T-helper 17 cell (primary cell): ENCODE results near the gene DOCK4. TPM values are rescaled to one million over a fixed set of nuclear protein-coding genes. Genes with fewer than 3 reads are reported as not detected.

Experiments
- ATAC-seq: fragments of 150-1000 bp; cut with Tn5 transposase; 2 replicates; pipeline ENCODE4 v1.10.0; 2021; ENCODE audit warnings: mild to moderate bottlenecking, moderate library complexity
- DNase-seq, 3 donors: peaks; one replicate each; pipeline versions ENCODE4 v3.0.0 to v3.0.0-alpha.2; 2020 to 2021
- H3K9me3 ChIP-seq: one replicate; pipeline ENCODE4 v1.7.0; 2013; ENCODE audit warnings: low read length, mild to moderate bottlenecking; ENCODE audit not compliant: control insufficient read depth, poor library complexity, severe bottlenecking
- H3K27ac Mint-ChIP-seq: one replicate; pipeline ENCODE4 v1.8.0; 2022; ENCODE audit warnings: mild to moderate bottlenecking, moderate library complexity, mixed read lengths
- H3K27me3 Mint-ChIP-seq: one replicate; pipeline ENCODE4 v1.8.0; 2022; ENCODE audit warnings: mixed read lengths
- H3K36me3 Mint-ChIP-seq: one replicate; pipeline ENCODE4 v1.8.0; 2022; ENCODE audit warnings: low read depth, mixed read lengths
- H3K4me1 Mint-ChIP-seq: one replicate; pipeline ENCODE4 v1.8.0; 2022; ENCODE audit warnings: mild to moderate bottlenecking, mixed read lengths
- H3K4me3 Mint-ChIP-seq: one replicate; pipeline ENCODE4 v1.8.0; 2022; ENCODE audit warnings: mild to moderate bottlenecking, moderate library complexity, mixed read lengths
- total RNA-seq, 4 donors: library from RNA in 2 of 4; stranded (reverse) in 2 of 4; gene quantifications; one replicate each; pipeline ENCODE4 v1.2.3 and lab custom pipeline; 2022 to 2026

DOCK4 gene
- total RNA-seq, 2 donors from 2014 or later: 0.18 to 0.57 TPM

- Mint-ChIP-seq H3K27ac (no peak overlapping the region), H3K4me1 (no peaks in the 10 kb centered on the region), H3K27me3 (peaks cover 71% of the 10 kb centered on the region), H3K4me3 (no peak overlapping the region), H3K36me3 (peaks cover 7% of the 10 kb centered on the region)
- DNase-seq: no peak
- ATAC-seq: no peak
- no peaks in the 10 kb centered on the region for H3K9me3 ChIP-seq
Measured at GRCh38 chr7:112174192-112174591, 32.0 kb downstream of the DOCK4 start.

GRCh38 chr7:112173568-112173905, 32.7 kb downstream of the DOCK4 start:
- H3K4me3 Mint-ChIP-seq: no peak overlapping the region
- peaks cover 7% of the 10 kb centered on the region for H3K36me3 Mint-ChIP-seq
- H3K4me1 Mint-ChIP-seq: no peaks in the 10 kb centered on the region
- DNase-seq: no peak
- H3K27me3 Mint-ChIP-seq: peaks cover 74% of the 10 kb centered on the region
- ATAC-seq: no peak
- H3K9me3 ChIP-seq: no peaks in the 10 kb centered on the region
- no peak overlapping the region for H3K27ac Mint-ChIP-seq

- Mint-ChIP-seq H3K4me1 (no peaks in the 10 kb centered on the region), H3K36me3 (peaks cover 7% of the 10 kb centered on the region), H3K27me3 (peaks cover 74% of the 10 kb centered on the region), H3K27ac (no peak overlapping the region), H3K4me3 (no peak overlapping the region)
- no peak for DNase-seq
- no peaks in the 10 kb centered on the region for H3K9me3 ChIP-seq
- ATAC-seq: no peak
Measured at GRCh38 chr7:112172870-112173567, 33.2 kb downstream of the DOCK4 start.

- no peaks in the 10 kb centered on the region for H3K4me1 Mint-ChIP-seq
- H3K4me3 Mint-ChIP-seq: no peak overlapping the region
- no peak overlapping the region for H3K27ac Mint-ChIP-seq
Measured at GRCh38 chr7:112171673-112172072, 34.5 kb downstream of the DOCK4 start.

GRCh38 chr7:112168915-112169314, 37.3 kb downstream of the DOCK4 start:
- no peaks in the 10 kb centered on the region for H3K9me3 ChIP-seq
- no peaks in the 10 kb centered on the region for H3K4me1 Mint-ChIP-seq
- H3K36me3 Mint-ChIP-seq: no peaks in the 10 kb centered on the region
- no peak overlapping the region for H3K27ac Mint-ChIP-seq
- DNase-seq: no peak
- ATAC-seq: no peak
- peaks cover 46% of the 10 kb centered on the region for H3K27me3 Mint-ChIP-seq
- H3K4me3 Mint-ChIP-seq: no peak overlapping the region

More at GRCh38 chr7:112171673-112172072, 34.5 kb downstream of the DOCK4 start:
- ATAC-seq (no peak), DNase-seq (no peak)
- Mint-ChIP-seq H3K36me3 (peaks cover 7% of the 10 kb centered on the region), H3K27me3 (peaks cover 61% of the 10 kb centered on the region)
- H3K9me3 ChIP-seq: no peaks in the 10 kb centered on the region

- DNase-seq (no peak), ATAC-seq (no peak)
- H3K36me3 Mint-ChIP-seq: no peaks in the 10 kb centered on the region
- no peak overlapping the region for H3K4me3 Mint-ChIP-seq
- no peaks in the 10 kb centered on the region for H3K4me1 Mint-ChIP-seq
- H3K27me3 Mint-ChIP-seq: peaks cover 42% of the 10 kb centered on the region
- H3K9me3 ChIP-seq: no peaks in the 10 kb centered on the region
- H3K27ac Mint-ChIP-seq: no peak overlapping the region
Measured at GRCh38 chr7:112167147-112167546, 39.1 kb downstream of the DOCK4 start.

- no peak overlapping the region for H3K4me3 Mint-ChIP-seq
- H3K36me3 Mint-ChIP-seq: no peaks in the 10 kb centered on the region
- H3K9me3 ChIP-seq: no peaks in the 10 kb centered on the region
- peaks cover 17% of the 10 kb centered on the region for H3K27me3 Mint-ChIP-seq
- ATAC-seq: no peak
- no peak overlapping the region for H3K27ac Mint-ChIP-seq
- no peaks in the 10 kb centered on the region for H3K4me1 Mint-ChIP-seq
- DNase-seq: no peak
Measured at GRCh38 chr7:112162784-112163506, 43.3 kb downstream of the DOCK4 start.

GRCh38 chr7:112162142-112162766, 43.9 kb downstream of the DOCK4 start:
- Mint-ChIP-seq H3K27me3 (peaks cover 18% of the 10 kb centered on the region), H3K36me3 (no peaks in the 10 kb centered on the region), H3K4me3 (no peak overlapping the region), H3K4me1 (no peaks in the 10 kb centered on the region), H3K27ac (no peak overlapping the region)
- H3K9me3 ChIP-seq: no peaks in the 10 kb centered on the region
- ATAC-seq (no peak), DNase-seq (no peak)

GRCh38 chr7:112161253-112162141, 44.7 kb downstream of the DOCK4 start:
- Mint-ChIP-seq H3K27me3 (peaks cover 23% of the 10 kb centered on the region), H3K27ac (no peak overlapping the region), H3K36me3 (no peaks in the 10 kb centered on the region), H3K4me1 (no peaks in the 10 kb centered on the region), H3K4me3 (no peak overlapping the region)
- no peaks in the 10 kb centered on the region for H3K9me3 ChIP-seq
- ATAC-seq (no peak), DNase-seq (no peak)

- ATAC-seq (no peak), DNase-seq (no peak)
- no peaks in the 10 kb centered on the region for H3K9me3 ChIP-seq
- H3K4me3 Mint-ChIP-seq: no peak overlapping the region
- H3K27ac Mint-ChIP-seq: no peak overlapping the region
- no peaks in the 10 kb centered on the region for H3K4me1 Mint-ChIP-seq
- H3K36me3 Mint-ChIP-seq: no peaks in the 10 kb centered on the region
- peaks cover 23% of the 10 kb centered on the region for H3K27me3 Mint-ChIP-seq
Measured at GRCh38 chr7:112160771-112161150, 45.4 kb downstream of the DOCK4 start.

GRCh38 chr7:112160130-112160770, 45.9 kb downstream of the DOCK4 start:
- Mint-ChIP-seq H3K36me3 (no peaks in the 10 kb centered on the region), H3K4me1 (no peaks in the 10 kb centered on the region), H3K4me3 (no peak overlapping the region), H3K27ac (no peak overlapping the region), H3K27me3 (peaks cover 28% of the 10 kb centered on the region)
- no peaks in the 10 kb centered on the region for H3K9me3 ChIP-seq
- DNase-seq: no peak
- no peak for ATAC-seq

- Mint-ChIP-seq H3K27me3 (peaks cover 34% of the 10 kb centered on the region), H3K4me1 (no peaks in the 10 kb centered on the region), H3K36me3 (no peaks in the 10 kb centered on the region), H3K4me3 (no peak overlapping the region), H3K27ac (no peak overlapping the region)
- no peaks in the 10 kb centered on the region for H3K9me3 ChIP-seq
- ATAC-seq (no peak), DNase-seq (no peak)
Measured at GRCh38 chr7:112159351-112159750, 46.8 kb downstream of the DOCK4 start.
